ENCODE measurements around the gene TAMALIN. TPM values are rescaled to one million over a fixed set of nuclear protein-coding genes. Genes with fewer than 3 reads are reported as not detected.

TAMALIN gene
- total RNA-seq, 1 experiment from 2014 or later = 1.2 TPM

- Histone ChIP-seq H3K23ac (ENCODE audit: insufficient read length, low read depth, low read length) (no peak overlapping the region), H2BK5ac (ENCODE audit: insufficient read length, low read length) (no peak overlapping the region), H3K18ac (ENCODE audit: insufficient read length, low read depth, low read length) (no peak overlapping the region), H3K27me3 (ENCODE audit: insufficient read depth, low read length) (peaks cover 14% of the 10 kb centered on the region), H2BK15ac (ENCODE audit: low read depth, low read length) (no peak overlapping the region), H3K56ac (ENCODE audit: insufficient read length, low read depth, low read length) (no peak overlapping the region), H4K5ac (ENCODE audit: insufficient read length, low read depth, low read length) (no peak overlapping the region), H3K4ac (ENCODE audit: low read depth, low read length) (no peak overlapping the region), H2AK5ac (ENCODE audit: insufficient read length, low read length) (no peak overlapping the region), H4K8ac (replicated peaks; ENCODE audit: insufficient read length, low read depth, low read length) (no peak overlapping the region), H4K20me1 (ENCODE audit: control insufficient read depth, insufficient read depth, insufficient read length) (no peaks in the 10 kb centered on the region), H3K4me2 (ENCODE audit: insufficient read depth, insufficient read length, low read length) (no peak overlapping the region), H2BK120ac (ENCODE audit: low read depth, low read length, poor library complexity, severe bottlenecking) (no peak overlapping the region), H4K91ac (ENCODE audit: insufficient read length, low read depth, low read length) (no peak overlapping the region), H3K27ac (ENCODE audit: insufficient read length, low read depth, low read length) (no peak overlapping the region), H2AFZ (ENCODE audit: low read length) (no peak overlapping the region), H2BK20ac (ENCODE audit: low read depth, low read length, poor library complexity, severe bottlenecking) (no peak overlapping the region), H3K9ac (ENCODE audit: extremely low read depth, insufficient read length, low read length) (no peak overlapping the region), H3K79me2 (ENCODE audit: insufficient read depth, low read length) (no peaks in the 10 kb centered on the region), H3T11ph (ENCODE audit: low read length) (no peak overlapping the region), H2BK12ac (ENCODE audit: insufficient read length, low read depth, low read length) (no peak overlapping the region), H3K23me2 (ENCODE audit: insufficient read length, low read depth, low read length, poor library complexity, severe bottlenecking) (peaks cover 7% of the 10 kb centered on the region), H3K4me1 (ENCODE audit: insufficient read depth, low read length) (no peaks in the 10 kb centered on the region), H3K79me1 (ENCODE audit: insufficient read depth, low read depth, low read length, poor library complexity, severe bottlenecking) (no peaks in the 10 kb centered on the region), H3K9me3 (ENCODE audit: control insufficient read depth, low read depth, low read length) (no peaks in the 10 kb centered on the region), H3K14ac (ENCODE audit: insufficient read depth, low read length) (no peak overlapping the region)
- H3K9me3 Mint-ChIP-seq = no peaks in the 10 kb centered on the region; a peak in 1 of 5 replicates
- H3K27me3 Mint-ChIP-seq (ENCODE audit: low read depth) = peaks cover 53% of the 10 kb centered on the region
- no peak overlapping the region for H3K4me3 Mint-ChIP-seq
- H3K4me1 Mint-ChIP-seq = peaks cover 17 to 27% of the 10 kb centered on the region in 2 experiments
- 0 out of 7 replicates have a peak overlapping the region, but pooled peaks of 1 of the 3 experiments have one; percentile 3 for H3K27ac Mint-ChIP-seq
- H3K36me3 Mint-ChIP-seq (ENCODE audit: insufficient read depth in 1 of 3, low read depth in 3 of 3) = peaks cover 0 to 7% (median 6%) of the 10 kb centered on the region in 3 experiments; a peak in 6 of 7 replicates
- no peak for TF ChIP-seq CTCF (conservative IDR thresholded peaks at IDR 0.05)
- WGBS (ENCODE audit: extremely low coverage, insufficient read length, low lambda C conversion rate) = no CpG with 5 or more reads among the region's 6 CpGs
- no peak for DNase-seq
Measured at GRCh38 chr12:52003591-52003990, 3.2 kb upstream of the TAMALIN start.
